GM12891 (cell line): Measurements from ENCODE around the gene NRIP1.
"Not testable (repeated sequence)": the region's sequence is repeated elsewhere in the genome, so short reads cannot be mapped to it uniquely, and the experiment has no call there.

Source experiments
- DNase-seq: peaks from one replicate; pipeline ENCODE4 v3.0.0; 2011; ENCODE audit warnings: low spot score; ENCODE audit not compliant: insufficient read length
- FAIRE-seq: peaks from 2 replicates; lab custom pipeline; 2011; peaks lifted over from hg19 to GRCh38; lab: Jason Lieb, UNC
- PAX5 ChIP-seq: IDR thresholded peaks from 2 replicates; pipeline ENCODE4 v1.6.1; 2011; ENCODE audit warnings: low read length, moderate library complexity, mild to moderate bottlenecking; ENCODE audit not compliant: insufficient read depth, severe bottlenecking
- POLR2A ChIP-seq: IDR thresholded peaks from 2 replicates; pipeline ENCODE4 v1.6.1; 2011; ENCODE audit warnings: low read depth, low read length, control low read depth
- POLR2AphosphoS5 ChIP-seq: IDR thresholded peaks from 2 replicates; pipeline ENCODE4 v1.6.1; 2011; ENCODE audit warnings: low read depth, low read length, control low read depth
- POU2F2 ChIP-seq: IDR thresholded peaks from 2 replicates; pipeline ENCODE4 v1.6.1; 2011; ENCODE audit warnings: low read depth, mild to moderate bottlenecking, control low read depth, low read length, moderate library complexity
- SPI1 ChIP-seq: IDR thresholded peaks from 2 replicates; pipeline ENCODE4 v1.6.1; 2011; ENCODE audit warnings: low read depth, low read length, control low read depth
- TAF1 ChIP-seq: IDR thresholded peaks from 2 replicates; pipeline ENCODE4 v1.6.1; 2011; ENCODE audit warnings: low read depth, low read length, control low read depth

The NRIP1 gene

DNA sequence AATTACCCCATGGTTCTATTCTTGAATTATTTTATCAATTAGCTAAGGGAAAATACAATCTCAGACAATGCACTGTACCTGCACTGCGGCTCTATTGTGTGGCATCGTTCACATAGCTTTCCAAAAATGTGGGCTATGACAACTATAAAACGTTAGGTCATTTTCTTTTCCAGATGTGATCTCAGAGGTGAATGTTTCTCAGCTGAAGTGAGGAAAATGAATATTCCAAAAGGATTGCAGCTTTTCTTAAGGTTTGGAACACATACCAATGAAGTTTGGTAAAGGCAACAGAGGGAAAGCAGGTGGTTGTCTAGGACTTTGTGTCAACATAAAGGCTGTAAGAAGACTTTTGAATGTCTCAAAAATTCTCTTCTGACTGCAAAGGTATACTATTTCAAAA lies 105.5 kb downstream of the NRIP1 start:
- no peak for DNase-seq
- TF ChIP-seq POU2F2 = no peak
- no peak for TF ChIP-seq POLR2A
- no peak for TF ChIP-seq SPI1
- TF ChIP-seq POLR2AphosphoS5 = no peak
- no peak for TF ChIP-seq PAX5
- TF ChIP-seq TAF1 = no peak
- no peak for FAIRE-seq

- TF ChIP-seq POU2F2 (no peak), TAF1 (no peak), SPI1 (no peak), POLR2AphosphoS5 (no peak), POLR2A (no peak)
- FAIRE-seq (no peak), DNase-seq (no peak)
Observed at GRCh38 chr21:14957836-14958235, 107.0 kb downstream of the NRIP1 start.

GRCh38 chr21:14956807-14957206 lies 108.0 kb downstream of the NRIP1 start:
- no peak for FAIRE-seq

DNA sequence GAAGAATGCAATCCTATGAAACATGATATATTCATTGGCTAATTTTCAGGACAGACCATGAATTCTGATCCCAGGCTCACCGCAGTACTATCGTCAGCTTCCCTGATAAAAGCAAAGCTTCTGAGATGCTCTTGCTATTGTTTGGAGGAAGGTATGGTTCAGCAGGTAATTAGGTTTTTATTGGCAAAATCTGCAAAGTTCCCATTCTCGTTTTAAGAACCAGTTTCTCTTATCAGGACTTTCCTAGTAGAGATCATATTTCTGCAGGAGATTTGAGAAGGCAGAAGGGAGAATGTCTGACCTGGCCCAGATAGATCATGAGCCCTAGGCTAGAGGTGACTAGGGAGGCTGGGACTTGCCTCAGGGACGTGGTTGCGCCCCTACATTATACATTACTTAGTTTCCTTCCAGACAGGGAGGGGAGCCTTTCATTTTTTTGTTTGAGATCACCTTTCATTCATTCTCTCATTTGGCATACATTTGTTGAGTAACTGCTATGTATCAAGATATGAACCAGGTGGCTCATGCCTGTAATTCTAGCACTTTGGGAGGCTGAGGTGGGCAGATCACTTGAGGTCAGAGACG lies 108.8 kb downstream of the NRIP1 start:
- FAIRE-seq (no peak), DNase-seq (no peak)
- TF ChIP-seq SPI1 = no peak
- no peak for TF ChIP-seq PAX5
- TF ChIP-seq POU2F2 = no peak
- TF ChIP-seq POLR2A = no peak
- no peak for TF ChIP-seq POLR2AphosphoS5
- TF ChIP-seq TAF1 = no peak

More at GRCh38 chr21:14956807-14957206, 108.0 kb downstream of the NRIP1 start:
- DNase-seq = no peak
- TF ChIP-seq PAX5 = no peak
- no peak for TF ChIP-seq POLR2AphosphoS5
- no peak for TF ChIP-seq POU2F2
- no peak for TF ChIP-seq TAF1
- TF ChIP-seq POLR2A = no peak
- no peak for TF ChIP-seq SPI1

GRCh38 chr21:14952916-14953315 lies 111.9 kb downstream of the NRIP1 start:
- no peak for FAIRE-seq
- no peak for DNase-seq

GRCh38 chr21:14949603-14950002 lies 115.2 kb downstream of the NRIP1 start:
- no peak for TF ChIP-seq PAX5
- no peak for TF ChIP-seq POLR2A
- TF ChIP-seq TAF1 = no peak
- no peak for TF ChIP-seq POU2F2
- no peak for TF ChIP-seq POLR2AphosphoS5
- TF ChIP-seq SPI1 = no peak

More at GRCh38 chr21:14952916-14953315, 111.9 kb downstream of the NRIP1 start:
- TF ChIP-seq TAF1 = no peak
- no peak for TF ChIP-seq POLR2A
- TF ChIP-seq POU2F2 = no peak
- TF ChIP-seq POLR2AphosphoS5 = no peak
- no peak for TF ChIP-seq SPI1

GRCh38 chr21:14947613-14948160 lies 117.1 kb downstream of the NRIP1 start:
- no peak for FAIRE-seq
- TF ChIP-seq POU2F2 = no peak
- TF ChIP-seq POLR2A = no peak
- TF ChIP-seq POLR2AphosphoS5 = no peak
- no peak for TF ChIP-seq PAX5
- TF ChIP-seq SPI1 = no peak
- no peak for TF ChIP-seq TAF1
- DNase-seq = no peak

More at GRCh38 chr21:14949603-14950002, 115.2 kb downstream of the NRIP1 start:
- FAIRE-seq (no peak), DNase-seq (no peak)

GRCh38 chr21:14945176-14945575 lies 119.6 kb downstream of the NRIP1 start:
- TF ChIP-seq POLR2A = no peak
- no peak for TF ChIP-seq POU2F2
- TF ChIP-seq TAF1 = no peak
- TF ChIP-seq POLR2AphosphoS5 = no peak
- TF ChIP-seq PAX5 = no peak
- TF ChIP-seq SPI1 = no peak

DNA sequence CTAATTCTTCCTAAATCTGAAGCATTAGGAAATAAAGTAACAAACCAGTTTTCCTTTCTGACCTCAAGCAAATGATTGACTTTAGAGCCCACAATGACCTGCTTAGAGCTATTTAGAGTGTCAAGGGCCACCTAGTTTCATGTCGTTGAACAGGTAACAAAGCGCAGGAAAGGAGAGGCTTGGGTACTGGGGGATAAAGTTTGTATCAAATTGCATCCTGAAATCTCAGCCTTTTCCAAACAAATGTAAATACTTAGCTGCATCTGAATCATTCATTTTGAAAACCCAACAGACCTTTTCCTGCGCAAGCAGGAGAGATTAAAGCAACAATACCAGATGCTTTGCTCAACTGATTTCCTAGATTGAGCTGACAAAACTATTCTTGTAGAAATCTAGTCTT lies 121.2 kb downstream of the NRIP1 start:
- TF ChIP-seq TAF1 = no peak
- no peak for TF ChIP-seq PAX5
- TF ChIP-seq SPI1 = no peak
- TF ChIP-seq POLR2A = no peak
- TF ChIP-seq POU2F2 = no peak
- no peak for TF ChIP-seq POLR2AphosphoS5
- FAIRE-seq (no peak), DNase-seq (no peak)

More at GRCh38 chr21:14945176-14945575, 119.6 kb downstream of the NRIP1 start:
- FAIRE-seq (no peak), DNase-seq (no peak)

- DNase-seq (no peak), FAIRE-seq (no peak)
- no peak for TF ChIP-seq POU2F2
- TF ChIP-seq TAF1 = no peak
- no peak for TF ChIP-seq POLR2AphosphoS5
- TF ChIP-seq POLR2A = no peak
- TF ChIP-seq SPI1 = no peak
- TF ChIP-seq PAX5 = no peak
Observed at GRCh38 chr21:14942801-14943490, 121.9 kb downstream of the NRIP1 start.

- not testable (repeated sequence) for FAIRE-seq, DNase-seq
Observed at GRCh38 chr21:14927324-14927723, 137.5 kb downstream of the NRIP1 start.
